CD14-positive monocyte (primary cell): ENCODE measurements around the gene GNB3. TPM values are rescaled to one million over a fixed set of nuclear protein-coding genes. Genes with fewer than 3 reads are reported as not detected.
"Not testable (repeated sequence)": the region's sequence is repeated elsewhere in the genome, so short reads cannot be mapped to it uniquely, and the experiment has no call there.

Source experiments
- DNase-seq, 3 donors: peaks; one replicate each; pipeline ENCODE4 v3.0.0-alpha.2; 2011 to 2022
- H2AFZ ChIP-seq: 2 replicates; pipeline ENCODE4 v1.6.0; 2012; ENCODE audit warnings: mild to moderate bottlenecking, low read depth, low read length, inconsistent platforms; ENCODE audit not compliant: insufficient read depth, poor library complexity, severe bottlenecking
- H3K27ac ChIP-seq, 2 donors: 1 replicate in 1 of 2; 2 replicates in 1 of 2; pipeline ENCODE4 v1.5.1; 2012 to 2013; ENCODE audit warnings: low read length in 2 of 2, control low read depth in 1 of 2, inconsistent platforms in 1 of 2, low read depth in 1 of 2, mild to moderate bottlenecking in 1 of 2
- H3K27me3 ChIP-seq, 2 donors: one replicate each; pipeline versions ENCODE4 v1.6.0 to v1.6.1; 2011 to 2013; ENCODE audit warnings: low read length in 2 of 2; ENCODE audit not compliant: control insufficient read depth in 2 of 2, insufficient read depth in 2 of 2
- H3K36me3 ChIP-seq, 2 donors: replicated peaks in 1 of 2; 1 replicate in 1 of 2; 2 replicates in 1 of 2; pipeline versions ENCODE4 v1.5.1 to v1.6.1; 2012 to 2013; ENCODE audit warnings: low read length in 2 of 2, control low read depth in 1 of 2, inconsistent platforms in 1 of 2, mild to moderate bottlenecking in 1 of 2; ENCODE audit not compliant: insufficient read depth in 2 of 2, control insufficient read depth in 1 of 2
- H3K4me1 ChIP-seq, 2 donors: 1 replicate in 1 of 2; 2 replicates in 1 of 2; pipeline versions ENCODE4 v1.5.1 to v1.6.1; 2012 to 2013; ENCODE audit warnings: low read length in 2 of 2, control low read depth in 1 of 2, inconsistent platforms in 1 of 2, mild to moderate bottlenecking in 1 of 2, moderate library complexity in 1 of 2; ENCODE audit not compliant: insufficient read depth in 2 of 2, control insufficient read depth in 1 of 2
- H3K4me2 ChIP-seq: replicated peaks from 2 replicates; pipeline ENCODE3; 2012; ENCODE audit warnings: low read length, moderate library complexity, mild to moderate bottlenecking; ENCODE audit not compliant: poor library complexity, severe bottlenecking; ENCODE audit errors: extremely low read depth
- H3K4me3 ChIP-seq, 3 experiments: fragments of 200-600 bp in 1 of 3; sonication (generic) in 1 of 3; replicated peaks in 1 of 3; 1 replicate in 2 of 3; 2 replicates in 1 of 3; pipeline ENCODE4 v1.5.1; 2011 to 2013; ENCODE audit warnings: low read length in 3 of 3, mild to moderate bottlenecking in 3 of 3, control low read depth in 2 of 3, low read depth in 2 of 3, inconsistent platforms in 1 of 3, moderate library complexity in 1 of 3
- H3K79me2 ChIP-seq: 2 replicates; pipeline ENCODE4 v1.6.0; 2012; ENCODE audit warnings: mild to moderate bottlenecking, control low read depth, inconsistent platforms, low read length, moderate library complexity; ENCODE audit not compliant: insufficient read depth
- H3K9ac ChIP-seq: 2 replicates; pipeline ENCODE4 v1.6.0; 2017; ENCODE audit warnings: low read length, mild to moderate bottlenecking; ENCODE audit not compliant: insufficient read depth, poor library complexity, severe bottlenecking
- H3K9me3 ChIP-seq, 2 donors: replicated peaks in 1 of 2; 1 replicate in 1 of 2; 2 replicates in 1 of 2; pipeline versions ENCODE4 v1.5.1 to v1.6.1; 2012 to 2013; ENCODE audit warnings: low read length in 2 of 2, control low read depth in 1 of 2; ENCODE audit not compliant: control insufficient read depth in 1 of 2, insufficient read depth in 1 of 2
- H4K20me1 ChIP-seq: 2 replicates; pipeline ENCODE4 v1.6.0; 2012; ENCODE audit warnings: mild to moderate bottlenecking, low read length, control low read depth, moderate library complexity; ENCODE audit not compliant: insufficient read depth
- H3K27ac Mint-ChIP-seq, 7 donors: one replicate each; pipeline ENCODE4 v1.8.0; 2020; ENCODE audit warnings: mild to moderate bottlenecking in 7 of 7, mixed read lengths in 7 of 7, moderate library complexity in 6 of 7, inconsistent platforms in 2 of 7
- H3K27me3 Mint-ChIP-seq, 3 donors: one replicate each; pipeline ENCODE4 v1.8.0; 2021 to 2022; ENCODE audit warnings: low read depth in 3 of 3, mild to moderate bottlenecking in 3 of 3, mixed read lengths in 3 of 3, moderate library complexity in 3 of 3, inconsistent platforms in 1 of 3
- H3K36me3 Mint-ChIP-seq, 2 donors: one replicate each; pipeline ENCODE4 v1.8.0; 2020; ENCODE audit warnings: mixed read lengths in 2 of 2, inconsistent platforms in 1 of 2, mild to moderate bottlenecking in 1 of 2
- H3K4me1 Mint-ChIP-seq: one replicate; pipeline ENCODE4 v1.8.0; 2020; ENCODE audit warnings: mild to moderate bottlenecking, mixed read lengths
- H3K4me3 Mint-ChIP-seq, 2 donors: one replicate each; pipeline ENCODE4 v1.8.0; 2020; ENCODE audit warnings: mild to moderate bottlenecking in 2 of 2, mixed read lengths in 2 of 2, moderate library complexity in 1 of 2
- H3K9me3 Mint-ChIP-seq, 7 donors: one replicate each; pipeline ENCODE4 v1.8.0; 2020 to 2022; ENCODE audit warnings: mixed read lengths in 7 of 7, mild to moderate bottlenecking in 6 of 7, moderate library complexity in 6 of 7, inconsistent platforms in 2 of 7
- CTCF ChIP-seq: fragments of 200-600 bp; IDR thresholded peaks from one replicate; pipeline ENCODE4 v1.8.0; 2022; ENCODE audit warnings: antibody characterized with exemption, mild to moderate bottlenecking
- WGBS: methylation state at CpG from one replicate; pipeline ENCODE4 v1.1.5; 2013; ENCODE audit warnings: missing lambda C conversion rate; ENCODE audit not compliant: insufficient coverage; 5-methylcytosine and 5-hydroxymethylcytosine counted together
- intact Hi-C, 2 donors: fragments of 100-400 bp; cut with micrococcal nuclease; formaldehyde crosslinking; loops; one replicate each; pipeline versions ENCODE4 v1.15.0 to v1.15.1; 2023
- polyA plus RNA-seq, 3 donors: library from polyadenylated mRNA; depleted of rRNA in 1 of 3; unstranded in 2 of 3; stranded (reverse) in 1 of 3; fragments of 300-500 nt in 2 of 3; fragments of >200 nt in 1 of 3; fragmentation: Illumina TruSeq in 2 of 3; gene quantifications; 1 replicate in 2 of 3; 2 replicates in 1 of 3; pipeline ENCODE4 v1.2.3, GENCODE V29; 2012 to 2021

The GNB3 gene
- polyA plus RNA-seq, 3 donors: 0.31 TPM; not detected in 2

GRCh38 chr12:6884539-6884938 is 43.8 kb downstream of the GNB3 start:
- no peaks in the 10 kb centered on the region for H4K20me1 ChIP-seq
- H3K27ac ChIP-seq: no peak overlapping the region
- no peak overlapping the region for H3K4me3 ChIP-seq
- H3K4me2 ChIP-seq: no peak overlapping the region
- H3K4me1 ChIP-seq: peaks cover 27 to 32% of the 10 kb centered on the region in 2 donors
- H3K27ac Mint-ChIP-seq: no peak overlapping the region
- no peak overlapping the region for H2AFZ ChIP-seq
- H3K9me3 ChIP-seq: no peaks in the 10 kb centered on the region
- DNase-seq: no peak
- H3K79me2 ChIP-seq: peaks cover 4% of the 10 kb centered on the region
- no peak overlapping the region for H3K9ac ChIP-seq
- no peak for TF ChIP-seq CTCF
- no peaks in the 10 kb centered on the region for H3K9me3 Mint-ChIP-seq
- peaks cover 29% of the 10 kb centered on the region for H3K4me1 Mint-ChIP-seq
- intact Hi-C loops: no loop called here
- peaks cover 0 to 1% (median 1%) of the 10 kb centered on the region in 3 donors for H3K27me3 Mint-ChIP-seq
- H3K36me3 Mint-ChIP-seq: peaks cover 26 to 31% of the 10 kb centered on the region in 2 donors
- H3K4me3 Mint-ChIP-seq: no peak overlapping the region
- H3K27me3 ChIP-seq: no peaks in the 10 kb centered on the region
- 97% methylated on average over 18 of the region's 22 CpGs for WGBS
- peaks cover 13 to 33% of the 10 kb centered on the region in 2 donors for H3K36me3 ChIP-seq

- H4K20me1 ChIP-seq, H3K9me3 ChIP-seq, H3K27ac ChIP-seq, intact Hi-C loops, H3K9me3 Mint-ChIP-seq, H3K9ac ChIP-seq, H3K4me2 ChIP-seq, H3K4me3 ChIP-seq, H3K27me3 ChIP-seq, H3K27me3 Mint-ChIP-seq, DNase-seq, H2AFZ ChIP-seq, H3K79me2 ChIP-seq, H3K4me3 Mint-ChIP-seq: not testable (repeated sequence)
- H3K27ac Mint-ChIP-seq: peak overlapping the region in 1 of 7 donors; percentile 87
- H3K36me3 Mint-ChIP-seq: peaks cover 26 to 31% of the 10 kb centered on the region in 2 donors
- H3K4me1 Mint-ChIP-seq: peaks cover 40% of the 10 kb centered on the region
- WGBS: 100% methylated on average over 2 of the region's 15 CpGs
- H3K4me1 ChIP-seq: peaks cover 35 to 43% of the 10 kb centered on the region in 2 donors
- peaks cover 13 to 33% of the 10 kb centered on the region in 2 donors for H3K36me3 ChIP-seq
Measured at GRCh38 chr12:6886206-6886999, 45.7 kb downstream of the GNB3 start.
